HG02610 (cell line): ENCODE results near the gene ROBO1.

Source experiments
- ATAC-seq: cut with Tn5 transposase; IDR thresholded peaks from one replicate; pipeline ENCODE4 v1.9.1; 2021; ENCODE audit warnings: mild to moderate bottlenecking, moderate library complexity; ENCODE audit not compliant: unreplicated experiment

ROBO1 gene

DNA sequence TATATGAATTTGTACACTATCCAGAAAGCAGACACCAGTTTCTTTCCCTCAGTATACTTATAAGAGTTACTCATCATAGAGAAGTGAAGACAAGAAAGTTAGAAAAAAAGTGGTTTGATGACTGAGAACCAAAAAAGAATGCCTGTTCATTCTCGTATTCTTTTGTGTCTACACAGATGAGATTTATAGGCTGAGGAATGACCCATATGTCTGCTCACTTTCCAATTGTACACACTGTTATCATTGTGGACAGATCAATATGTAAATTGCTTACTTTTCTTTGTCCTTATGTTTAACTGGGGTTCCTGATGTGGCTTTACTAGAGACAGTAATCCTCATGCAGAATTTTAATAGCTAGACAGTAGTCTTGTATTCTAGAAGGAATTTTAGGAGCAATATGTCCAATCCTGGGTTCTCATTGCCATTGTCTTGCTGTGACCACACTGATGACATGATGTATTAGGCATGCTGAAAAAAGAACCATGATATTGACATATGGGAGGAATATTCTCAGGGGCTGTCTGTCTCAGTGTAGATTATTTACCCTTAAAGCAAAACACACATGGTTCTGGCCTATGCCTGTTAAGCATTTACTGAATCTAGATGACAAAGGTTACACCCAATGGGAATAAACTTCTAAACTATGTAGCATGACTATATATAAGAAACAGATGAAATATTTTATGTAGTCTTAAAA, 669.7 kb downstream of the ROBO1 start:
- ATAC-seq = no peak

DNA sequence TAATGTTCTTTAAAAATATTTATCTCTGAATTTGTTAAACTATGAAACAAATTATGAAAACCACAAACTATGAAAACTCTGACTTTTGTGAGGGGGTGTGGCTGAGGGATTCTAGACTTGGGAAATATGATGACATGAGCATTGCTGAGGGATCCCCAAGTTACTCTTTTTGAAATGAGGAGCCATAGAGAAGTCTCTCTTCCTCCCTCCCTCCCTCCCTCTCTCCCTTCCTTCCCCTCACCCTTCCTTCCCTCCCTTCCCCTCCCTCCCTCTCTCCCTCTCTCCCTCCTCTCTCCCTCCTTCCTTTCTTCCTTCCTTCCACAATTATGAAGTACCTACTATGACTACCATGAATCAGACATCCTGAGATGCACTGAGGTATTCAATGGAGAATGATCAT, 673.1 kb downstream of the ROBO1 start:
- ATAC-seq = no peak

DNA sequence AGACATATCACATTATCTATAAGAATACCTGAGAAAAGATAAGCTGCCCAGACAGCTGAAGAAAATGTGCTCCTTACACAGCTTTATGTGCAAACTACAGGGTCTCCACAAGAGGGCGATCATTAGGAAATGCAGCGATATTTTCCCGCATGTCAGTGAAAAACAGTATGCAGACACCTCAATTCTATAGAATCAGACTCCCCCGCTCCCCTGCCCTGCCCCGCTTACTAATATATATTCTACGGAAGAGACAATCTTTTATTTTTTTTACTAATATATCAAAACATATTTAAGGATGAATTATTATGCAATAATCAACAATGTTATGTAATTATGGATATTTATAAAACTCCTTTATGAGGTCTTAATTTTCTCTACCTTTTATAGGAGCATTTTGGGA, 681.3 kb downstream of the ROBO1 start:
- peak; percentile 93 for ATAC-seq

DNA sequence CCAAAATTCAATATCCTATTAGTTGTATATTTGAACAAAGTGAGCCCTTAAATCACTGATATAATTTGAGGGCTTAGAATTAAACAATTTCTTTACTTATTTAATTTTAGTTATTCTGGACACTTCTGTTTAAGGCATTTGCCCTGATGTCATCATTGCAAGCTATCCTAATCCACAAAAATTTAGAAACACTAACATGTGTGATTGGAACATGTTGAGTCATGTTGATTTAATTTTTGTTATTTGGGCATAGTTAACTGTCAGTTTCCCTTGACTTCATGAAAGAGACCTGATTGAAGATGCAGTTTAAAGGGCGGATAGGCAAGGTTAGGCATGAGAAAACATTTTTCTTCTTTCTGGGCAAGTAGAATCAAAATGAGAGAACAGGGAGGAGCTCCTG, 682.6 kb downstream of the ROBO1 start:
- no peak for ATAC-seq

DNA sequence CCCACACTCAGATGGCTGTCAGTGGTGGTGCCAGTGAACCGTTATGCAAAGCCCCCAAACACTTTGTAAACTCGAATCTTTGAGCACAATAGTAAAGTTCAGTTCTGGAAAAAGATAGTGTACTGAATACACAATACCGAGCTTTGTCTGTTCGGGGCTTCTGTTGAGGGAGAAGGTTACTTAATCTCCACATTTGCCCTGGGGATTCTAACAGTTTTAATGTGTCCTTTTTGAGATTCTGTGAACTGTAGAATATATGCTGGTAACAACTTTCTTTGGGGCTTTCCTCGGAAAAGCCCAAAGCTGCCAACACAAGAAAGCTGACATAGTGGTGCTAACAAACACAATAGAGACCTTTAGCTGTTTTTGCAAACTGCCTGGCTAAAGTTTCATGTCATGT, 686.5 kb downstream of the ROBO1 start:
- ATAC-seq = no peak

DNA sequence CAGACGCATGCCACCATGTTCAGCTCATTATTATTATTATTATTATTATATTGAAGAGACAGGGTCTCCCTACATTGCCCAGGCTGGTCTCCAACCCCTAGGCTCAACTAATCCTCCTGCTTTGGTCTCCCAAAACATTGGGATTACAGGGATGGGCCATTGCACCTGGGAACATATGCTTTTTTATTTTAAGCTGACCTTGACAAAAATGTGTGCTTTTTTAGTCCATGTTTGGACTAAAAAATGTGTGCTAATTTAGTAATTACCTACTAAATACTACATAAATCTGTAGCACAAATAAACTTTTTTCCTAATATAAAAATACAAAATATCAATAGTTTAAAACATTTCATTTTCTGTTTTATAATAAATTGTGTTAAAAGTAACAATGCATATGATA, 693.2 kb downstream of the ROBO1 start:
- ATAC-seq = no peak

DNA sequence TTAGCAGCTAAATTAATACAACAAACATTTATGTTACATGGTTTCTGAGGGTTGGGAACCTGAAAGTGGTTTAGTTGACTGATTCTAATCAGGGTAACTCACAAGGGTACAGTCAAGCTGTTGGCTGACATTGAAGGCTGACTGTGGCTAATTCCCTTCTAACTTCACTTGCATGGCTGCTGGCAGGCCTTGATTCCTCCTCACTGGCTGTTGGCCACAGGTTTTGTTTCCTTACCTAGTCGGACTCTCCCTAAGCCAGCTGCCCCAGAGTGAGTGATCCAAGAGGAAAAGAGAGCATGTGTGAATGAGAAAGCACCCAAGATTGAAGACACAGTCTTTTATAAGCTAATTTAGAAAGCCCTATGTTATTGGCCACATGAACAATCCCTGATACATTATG, 700.1 kb downstream of the ROBO1 start:
- ATAC-seq = no peak

DNA sequence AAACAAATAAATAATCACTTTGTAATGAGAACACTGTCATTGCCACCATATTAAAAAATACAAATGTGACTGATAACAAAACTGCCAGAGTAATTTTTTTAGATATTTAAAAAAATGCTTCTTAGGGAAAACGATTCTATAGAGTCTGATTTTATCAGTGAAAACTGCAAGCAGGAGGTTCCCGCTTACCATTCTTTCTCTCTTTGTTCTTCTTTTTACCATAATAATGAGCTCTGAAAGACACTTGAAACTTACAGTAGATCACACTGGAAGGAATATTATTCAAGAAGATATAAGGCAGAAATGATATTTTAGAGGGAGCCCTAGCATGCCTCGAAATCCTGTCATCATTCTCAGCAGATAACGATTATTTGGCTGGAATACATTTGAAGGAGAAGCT, 701.3 kb downstream of the ROBO1 start:
- no peak for ATAC-seq

DNA sequence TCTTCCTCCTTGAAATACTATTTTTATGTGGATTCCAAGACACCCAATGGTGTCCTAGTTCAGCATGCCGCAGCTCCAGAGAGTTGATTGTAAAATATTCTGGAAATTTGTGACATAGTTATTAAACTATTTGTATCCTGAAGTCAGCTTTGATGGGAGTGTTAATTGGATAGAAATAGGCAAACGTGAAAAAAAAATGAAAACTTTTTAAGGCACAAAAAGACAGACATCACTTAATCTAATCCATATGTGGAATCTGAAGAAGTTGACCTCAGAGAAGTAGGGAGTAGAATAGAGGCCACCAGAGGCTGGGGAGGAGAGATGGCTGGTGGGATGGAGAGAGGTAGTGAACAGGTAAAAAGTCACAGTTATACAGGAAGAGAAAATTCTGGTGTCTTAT, 704.2 kb downstream of the ROBO1 start:
- no peak for ATAC-seq

DNA sequence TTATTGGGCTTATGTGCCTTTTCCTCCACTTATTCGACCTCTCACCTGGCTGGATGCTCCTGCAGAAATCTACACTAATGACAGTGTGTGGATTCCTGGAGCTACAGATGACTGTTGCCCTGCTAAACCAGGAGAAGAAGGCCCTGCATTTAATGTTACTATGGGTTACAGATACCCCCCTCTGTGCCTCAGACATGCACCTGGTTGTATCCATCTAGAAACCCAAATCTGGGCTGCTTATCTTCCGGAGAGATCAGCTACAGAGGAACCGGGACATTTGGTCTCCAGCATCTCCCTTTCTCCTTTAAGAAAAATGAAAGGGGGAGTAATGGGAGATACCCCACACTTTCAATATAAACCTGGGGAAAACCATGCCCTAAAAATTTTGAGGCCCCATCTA, 710.0 kb downstream of the ROBO1 start:
- ATAC-seq = no peak

DNA sequence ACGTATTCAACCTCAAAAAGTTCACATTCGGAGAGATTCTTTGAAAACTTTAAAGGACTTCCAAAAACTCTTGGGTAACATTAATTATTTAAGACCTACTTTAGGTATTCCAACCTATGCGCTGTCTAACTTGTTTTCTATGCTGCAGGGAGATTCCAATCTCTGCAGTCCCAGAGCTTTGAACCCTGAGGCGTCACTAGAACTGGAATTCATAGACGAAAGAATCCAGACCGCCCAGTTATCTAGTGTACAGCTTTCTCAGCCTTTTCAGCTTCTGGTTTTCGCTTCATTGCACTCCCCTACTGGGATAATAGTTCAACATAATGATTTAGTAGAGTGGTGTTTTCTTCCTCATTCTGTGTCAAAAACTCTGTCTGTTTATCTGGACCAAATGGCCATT, 711.3 kb downstream of the ROBO1 start:
- no peak for ATAC-seq

DNA sequence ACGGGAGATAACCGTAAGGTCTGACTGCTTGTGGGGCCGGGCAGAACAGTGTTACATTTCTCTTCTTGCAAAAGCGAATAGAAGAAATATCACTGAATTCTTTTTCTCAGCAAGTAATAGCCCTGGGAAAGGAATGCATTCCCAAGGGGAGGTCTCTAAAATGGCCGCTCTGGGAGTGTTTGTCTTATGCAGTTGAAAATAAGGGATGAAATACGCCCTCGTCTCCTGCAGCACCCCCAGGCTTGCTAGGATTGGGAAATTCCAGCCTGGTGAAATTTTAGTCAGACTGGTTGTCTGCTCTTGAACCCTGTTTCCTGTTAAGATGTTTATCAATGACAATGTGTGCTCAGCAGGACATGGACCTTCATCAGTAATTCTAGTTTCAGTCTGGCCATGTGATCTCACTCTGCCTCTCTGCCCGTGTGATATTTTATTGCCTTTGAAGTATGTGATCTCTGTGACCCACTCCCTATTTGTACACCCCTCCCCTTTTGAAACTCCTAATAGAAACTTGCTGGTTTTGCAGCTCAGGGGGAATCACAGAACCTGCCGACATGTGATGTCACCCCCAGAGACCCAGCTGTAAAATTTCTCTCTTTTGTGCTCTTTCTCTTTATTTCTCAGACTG, 715.6 kb downstream of the ROBO1 start:
- ATAC-seq = no peak

DNA sequence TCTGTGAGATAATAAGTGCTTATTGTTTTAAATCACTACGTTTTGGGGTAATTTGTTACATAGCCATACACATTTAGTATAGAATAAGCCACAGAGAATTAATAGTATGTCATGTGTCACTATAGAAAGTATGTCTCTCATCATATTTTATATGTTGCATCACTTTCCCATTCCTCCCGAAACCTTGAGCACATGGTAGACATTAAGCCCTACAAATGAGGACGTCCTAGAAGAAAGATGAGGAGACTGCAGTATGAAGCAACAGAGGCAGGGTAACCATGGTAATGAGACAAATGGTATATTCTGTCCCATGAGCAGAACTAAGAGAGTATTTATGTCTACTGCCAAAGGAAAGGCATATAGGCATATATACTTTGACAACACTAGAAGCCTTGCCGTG, 720.2 kb downstream of the ROBO1 start:
- ATAC-seq = no peak

DNA sequence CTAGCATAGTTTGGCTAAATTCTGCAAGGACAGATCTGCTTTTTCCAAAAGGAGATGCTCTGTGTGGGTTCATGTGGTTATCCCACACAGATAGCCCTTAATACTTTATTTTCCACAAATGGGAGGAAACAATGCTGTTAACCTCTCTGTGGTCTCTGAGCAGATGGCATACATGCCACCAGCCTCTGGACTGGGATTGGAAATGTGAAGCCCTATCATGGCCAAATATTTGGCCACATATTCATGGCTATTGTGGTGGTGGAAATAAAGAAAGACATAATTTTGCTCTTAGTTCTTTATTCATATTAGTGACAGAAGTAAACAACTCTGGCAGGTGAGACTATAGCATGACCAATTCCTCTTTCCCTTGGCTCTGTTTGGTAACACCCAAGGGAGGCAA, 726.2 kb downstream of the ROBO1 start:
- no peak for ATAC-seq

DNA sequence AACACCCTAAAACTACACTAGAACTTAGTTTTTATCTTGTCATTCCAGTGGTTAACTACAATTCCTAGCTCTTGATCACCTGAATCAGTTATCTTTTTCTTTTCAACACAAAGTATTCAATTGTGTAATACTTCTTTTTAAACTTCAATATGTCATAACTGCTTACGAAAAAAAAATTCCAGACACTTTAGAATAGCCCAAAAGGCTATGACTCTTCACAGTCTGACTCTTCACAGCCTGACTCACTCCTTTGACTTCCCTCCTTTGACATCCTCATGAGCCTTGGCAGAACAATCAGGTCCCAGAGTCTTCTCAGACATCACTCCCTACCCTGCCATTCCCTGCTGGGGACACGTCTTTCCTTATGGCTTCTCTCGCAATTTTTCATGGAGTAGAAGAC, 727.1 kb downstream of the ROBO1 start:
- no peak for ATAC-seq

DNA sequence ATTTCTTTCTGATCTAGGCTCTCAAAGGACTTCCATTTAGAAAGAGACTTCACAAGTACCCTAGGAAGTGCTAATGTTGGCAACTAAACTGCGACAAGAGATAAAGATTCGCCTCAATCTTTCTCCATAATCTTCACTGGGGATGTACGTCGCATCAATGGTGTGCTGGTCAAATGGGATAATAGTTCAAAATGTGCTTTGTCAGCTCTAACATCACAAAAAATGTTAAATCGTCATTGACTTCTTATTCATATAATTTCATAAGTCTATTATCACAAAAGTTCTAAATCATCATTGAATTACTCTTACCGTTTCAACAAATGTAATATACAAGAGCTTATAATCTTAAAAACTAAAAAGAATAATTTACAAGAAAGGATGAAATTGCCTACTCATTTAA, 727.7 kb downstream of the ROBO1 start:
- ATAC-seq = no peak

DNA sequence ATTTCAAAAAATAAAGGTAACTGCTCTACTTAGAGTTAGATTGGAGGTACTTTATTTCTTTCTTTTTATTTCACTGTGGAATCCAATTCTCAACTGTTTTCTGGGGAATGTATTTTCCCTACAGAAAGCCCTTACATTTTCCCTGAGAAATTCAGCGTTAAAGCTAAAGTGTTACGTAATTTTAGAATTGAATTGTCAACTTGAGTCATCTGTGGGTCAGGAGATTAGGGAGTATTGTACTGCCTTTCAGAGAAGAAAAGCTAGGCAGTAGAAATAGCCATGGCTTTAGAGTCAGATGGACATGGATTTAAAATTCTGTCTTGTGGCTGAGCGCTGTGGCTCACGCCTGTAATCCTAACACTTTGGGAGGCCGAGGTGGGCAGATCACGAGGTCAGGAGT, 728.6 kb downstream of the ROBO1 start:
- ATAC-seq = no peak

DNA sequence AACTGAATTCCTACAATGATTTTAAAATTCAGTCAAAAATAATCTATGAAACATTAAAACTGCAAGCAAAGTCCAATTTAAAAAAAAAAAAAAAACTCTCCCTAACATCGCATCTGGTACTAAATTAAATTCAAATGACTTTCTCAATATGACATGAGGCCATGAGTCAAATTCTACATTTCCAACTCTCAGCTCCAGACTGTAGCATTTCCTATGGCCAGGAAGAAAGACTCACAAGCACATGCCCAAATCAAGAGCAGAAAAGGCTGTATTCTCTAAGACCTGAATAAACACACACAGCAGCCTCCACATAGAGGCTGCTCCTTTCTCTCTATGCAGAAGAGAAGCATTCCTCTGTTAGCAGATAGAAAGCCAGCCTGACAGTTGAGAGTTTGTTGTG, 729.2 kb downstream of the ROBO1 start:
- ATAC-seq = no peak

DNA sequence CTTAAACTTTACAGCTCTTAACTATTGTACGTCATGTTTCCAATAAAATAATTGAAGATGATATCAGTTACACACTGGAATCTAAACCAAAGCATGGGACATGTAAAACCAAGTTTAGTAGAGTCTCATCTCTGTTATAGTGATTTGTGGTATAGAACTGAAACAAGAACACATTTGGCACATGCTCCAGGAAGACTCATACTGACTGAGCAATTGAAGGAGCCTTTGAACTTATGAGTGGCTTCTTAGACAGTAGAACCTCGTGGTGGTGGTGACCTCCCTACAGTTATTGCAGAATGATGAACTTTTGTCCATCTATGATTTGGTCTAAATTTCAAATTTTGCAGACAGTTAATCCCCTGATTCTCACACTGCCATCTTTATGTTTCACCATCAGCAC, 729.7 kb downstream of the ROBO1 start:
- ATAC-seq = no peak

DNA sequence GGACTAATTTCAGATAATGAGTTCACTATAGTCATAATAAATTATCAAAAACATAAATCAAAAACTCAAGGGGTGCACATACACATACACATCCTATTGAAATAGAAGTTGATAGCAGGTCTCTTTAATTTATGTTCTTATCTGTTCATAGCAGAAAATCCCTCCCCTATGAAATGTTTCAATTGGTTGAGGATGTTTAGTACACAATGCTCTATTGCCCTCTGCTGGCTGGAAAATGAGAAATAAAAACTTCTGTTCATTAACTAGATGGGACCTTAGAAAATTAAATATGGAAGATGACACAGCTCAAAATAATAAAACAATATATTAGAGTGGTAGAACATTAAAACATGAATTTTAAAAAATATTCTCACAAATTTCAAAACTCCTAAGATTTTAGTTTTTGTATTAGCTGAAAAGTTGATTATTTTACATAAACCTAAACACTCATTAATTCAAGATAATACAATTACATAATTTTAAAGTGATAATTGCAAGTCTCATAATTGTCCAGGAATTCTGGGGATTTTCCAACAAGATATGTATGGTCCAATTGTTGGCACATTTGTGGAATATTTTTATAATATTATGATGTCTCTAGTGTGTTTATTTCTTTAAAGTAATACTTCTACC, 735.0 kb downstream of the ROBO1 start:
- peak; percentile 75 for ATAC-seq

DNA sequence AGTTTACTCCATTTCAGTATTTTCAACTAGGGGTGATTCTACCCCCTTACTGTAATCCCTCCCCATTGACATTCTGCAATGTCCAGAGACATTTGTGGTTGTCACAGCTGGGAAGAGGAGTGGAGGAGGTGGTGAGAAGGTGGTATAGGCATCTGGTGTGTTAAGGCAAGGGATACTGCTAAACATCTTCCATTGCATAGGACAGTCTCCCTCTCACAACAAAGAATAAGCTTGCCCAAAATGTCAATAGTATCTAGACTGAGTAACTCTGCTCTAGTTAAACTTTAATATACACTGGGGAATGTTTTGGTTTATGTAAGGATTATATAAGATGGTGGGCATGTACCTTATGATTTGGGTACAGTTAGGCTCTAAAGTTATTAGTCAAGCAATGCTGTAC, 737.6 kb downstream of the ROBO1 start:
- ATAC-seq = no peak

DNA sequence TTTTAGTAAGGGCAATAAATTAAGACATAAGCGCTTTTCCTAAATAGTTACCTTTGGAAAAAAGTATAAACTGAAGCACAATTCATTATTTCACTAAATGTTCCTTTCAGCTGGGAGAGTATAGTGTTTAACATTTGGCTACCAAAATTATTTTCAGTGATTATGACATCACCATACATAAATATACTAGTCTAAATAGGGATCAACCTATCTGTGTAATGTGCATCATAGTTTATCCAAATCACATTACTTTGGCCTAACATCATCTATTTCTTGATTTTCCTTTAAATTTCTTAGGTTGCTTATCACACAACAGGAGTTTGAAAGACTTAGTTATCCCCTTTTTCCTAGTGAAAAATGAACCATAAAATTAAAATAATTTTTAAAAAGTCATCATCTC, 738.9 kb downstream of the ROBO1 start:
- no peak for ATAC-seq

DNA sequence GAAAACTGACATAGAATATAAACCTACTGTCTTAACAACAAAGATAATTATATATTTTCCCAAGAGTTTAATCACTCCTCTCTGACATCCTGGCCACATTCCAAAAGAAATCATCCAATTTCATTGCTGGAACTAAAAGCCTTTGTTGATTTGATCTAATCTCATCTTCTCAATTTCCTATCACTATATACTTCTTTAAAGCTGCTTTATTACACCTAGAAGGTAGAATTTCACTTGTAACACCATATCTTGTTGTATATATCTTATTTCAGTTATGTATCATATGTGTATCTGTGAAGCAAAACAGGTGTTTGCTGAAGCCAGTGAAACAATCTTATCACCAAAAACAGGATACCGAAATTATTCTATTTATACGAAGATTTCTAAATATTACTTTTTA, 740.2 kb downstream of the ROBO1 start:
- no peak for ATAC-seq
